ENCODE data around the gene LRRC18. TPM values are rescaled to one million over a fixed set of nuclear protein-coding genes. Genes with fewer than 3 reads are reported as not detected.

Gene LRRC18
- total RNA-seq, 2 donors from 2014 or later = not detected

GRCh38 chr10:48905311-48905710, 34.3 kb downstream of the LRRC18 start:
- Histone ChIP-seq H3K9me3 (no peaks in the 10 kb centered on the region), H3K27me3 (no peaks in the 10 kb centered on the region), H3K36me3 (replicated peaks in 1 of 2; ENCODE audit: insufficient read depth in 1 of 2, low read depth in 2 of 2) (no peaks in the 10 kb centered on the region), H3K4me3 (no peak overlapping the region), H3K27ac (no peak overlapping the region), H3K4me1 (no peaks in the 10 kb centered on the region)
- intact Hi-C loops (cut with DNase I) = no loop called here
- TF ChIP-seq POLR2A (IDR thresholded peaks at IDR 0.05) = no peak
- no peak for TF ChIP-seq CTCF (IDR thresholded peaks at IDR 0.05)
- DNase-seq (no peak), ATAC-seq (no peak)
- 87% methylated on average over 2 of the region's 2 CpGs; no CpG with 5 or more reads in 1 of the 2 donors for WGBS, 2 donors

- H3K9me3 ChIP-seq = no peaks in the 10 kb centered on the region
- H3K4me3 ChIP-seq = no peak overlapping the region
- WGBS, 2 donors = 73 to 90% methylated on average over 2 of the region's 2 CpGs
- TF ChIP-seq CTCF (IDR thresholded peaks at IDR 0.05) (no peak), POLR2A (IDR thresholded peaks at IDR 0.05) (no peak)
- intact Hi-C loops (cut with DNase I) = no loop called here
- ATAC-seq = no peak
- no peak for DNase-seq
- H3K27ac ChIP-seq = no peak overlapping the region
- no peaks in the 10 kb centered on the region for H3K27me3 ChIP-seq
- H3K36me3 ChIP-seq (replicated peaks in 1 of 2; ENCODE audit: insufficient read depth in 1 of 2, low read depth in 2 of 2) = no peaks in the 10 kb centered on the region
- H3K4me1 ChIP-seq = no peaks in the 10 kb centered on the region
These were observed 34.8 kb downstream of the LRRC18 start for GRCh38 chr10:48904861-48905260.

- no peaks in the 10 kb centered on the region for H3K27me3 ChIP-seq
- ATAC-seq = no peak
- no peaks in the 10 kb centered on the region for H3K4me1 ChIP-seq
- H3K36me3 ChIP-seq (replicated peaks in 1 of 2; ENCODE audit: insufficient read depth in 1 of 2, low read depth in 2 of 2) = no peaks in the 10 kb centered on the region
- WGBS, 2 donors = 47 to 61% methylated on average over 2 of the region's 2 CpGs
- no peak for TF ChIP-seq POLR2A (IDR thresholded peaks at IDR 0.05)
- no peak for TF ChIP-seq CTCF (IDR thresholded peaks at IDR 0.05)
- DNase-seq = no peak
- no peaks in the 10 kb centered on the region for H3K9me3 ChIP-seq
- no peak overlapping the region for H3K27ac ChIP-seq
- no peak overlapping the region for H3K4me3 ChIP-seq
- intact Hi-C loops (cut with DNase I) = no loop called here
These were observed 36.5 kb downstream of the LRRC18 start for GRCh38 chr10:48903151-48903550.

- H3K9me3 ChIP-seq = no peaks in the 10 kb centered on the region
- no peak for ATAC-seq
- no peaks in the 10 kb centered on the region for H3K4me1 ChIP-seq
- no peaks in the 10 kb centered on the region for H3K36me3 ChIP-seq (replicated peaks in 1 of 2; ENCODE audit: insufficient read depth in 1 of 2, low read depth in 2 of 2)
- no peak overlapping the region for H3K27ac ChIP-seq
- no peaks in the 10 kb centered on the region for H3K27me3 ChIP-seq
- intact Hi-C loops (cut with DNase I) = no loop called here
- H3K4me3 ChIP-seq = no peak overlapping the region
- WGBS, 2 donors = 71 to 89% methylated on average over 7 of the region's 7 CpGs
- no peak for TF ChIP-seq CTCF (IDR thresholded peaks at IDR 0.05)
- TF ChIP-seq POLR2A (IDR thresholded peaks at IDR 0.05) = no peak
- no peak for DNase-seq
These were observed 37.5 kb downstream of the LRRC18 start for GRCh38 chr10:48902096-48902495.

GRCh38 chr10:48901319-48901718, 38.3 kb downstream of the LRRC18 start:
- intact Hi-C loops (cut with DNase I) = no loop called here
- Histone ChIP-seq H3K9me3 (no peaks in the 10 kb centered on the region), H3K27ac (no peak overlapping the region), H3K36me3 (replicated peaks in 1 of 2; ENCODE audit: insufficient read depth in 1 of 2, low read depth in 2 of 2) (no peaks in the 10 kb centered on the region), H3K4me3 (no peak overlapping the region), H3K27me3 (no peaks in the 10 kb centered on the region), H3K4me1 (no peaks in the 10 kb centered on the region)
- 65 to 66% methylated on average over 5 of the region's 5 CpGs for WGBS, 2 donors
- DNase-seq (no peak), ATAC-seq (no peak)
- TF ChIP-seq POLR2A (IDR thresholded peaks at IDR 0.05) (no peak), CTCF (IDR thresholded peaks at IDR 0.05) (no peak)
